Measurements from ENCODE around the gene BCAS1. TPM values are rescaled to one million over a fixed set of nuclear protein-coding genes. Genes with fewer than 3 reads are reported as not detected.

Gene BCAS1
- total RNA-seq, 1 experiment from 2014 or later = 4.0 TPM

DNA sequence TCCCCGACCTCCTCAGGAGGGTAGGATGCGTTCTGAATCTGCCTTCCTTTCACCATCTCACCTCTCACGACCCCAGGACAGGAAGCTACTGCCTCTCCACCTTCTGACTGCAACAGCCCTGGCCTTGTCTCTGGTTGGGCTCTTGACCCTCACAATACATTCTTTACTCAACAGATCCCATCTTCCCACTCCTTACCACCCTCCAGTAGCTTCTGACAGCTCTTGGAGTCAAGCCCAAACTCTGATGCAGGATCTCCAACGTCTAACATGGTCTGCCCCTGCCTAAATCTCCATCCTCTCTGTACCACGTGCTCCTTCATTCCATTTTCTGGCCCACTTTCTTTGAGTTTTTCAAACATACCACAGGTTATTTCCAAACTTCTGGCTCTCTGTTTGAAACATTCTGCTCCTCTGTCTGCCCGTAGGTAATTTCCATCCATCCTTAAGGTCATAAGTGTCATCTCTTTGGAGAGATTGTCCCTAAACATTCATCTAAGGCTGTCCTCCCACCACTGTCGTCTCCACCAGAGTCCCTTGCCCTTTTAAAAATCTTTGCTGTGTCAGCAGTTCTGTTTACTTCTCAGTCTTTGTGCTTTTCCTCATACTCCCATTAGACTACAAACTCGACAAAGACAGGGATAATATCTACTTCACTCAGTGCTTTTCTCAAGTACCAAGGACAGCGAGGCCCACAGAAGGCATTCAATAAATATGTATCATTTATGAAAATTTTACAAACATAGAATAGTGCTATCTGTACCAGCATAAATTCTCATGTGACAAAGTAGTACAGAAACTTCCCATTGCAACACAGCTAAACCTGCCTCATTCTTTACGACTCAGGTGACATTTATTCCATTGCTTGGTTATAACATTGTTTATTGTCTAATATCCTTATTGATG is 73.6 kb downstream of the BCAS1 start:
- Histone ChIP-seq H3K9me2 (ENCODE audit: insufficient read depth) (no peaks in the 10 kb centered on the region), H3K4me3 (no peak overlapping the region), H3K36me3 (ENCODE audit: low read depth) (no peaks in the 10 kb centered on the region), H3K4me2 (no peak overlapping the region), H2AFZ (no peak overlapping the region), H3K9me3 (ENCODE audit: insufficient read depth, low read depth) (0 out of 2 replicates have a peak, but pooled peaks cover 5% of the 10 kb centered on the region), H3K79me2 (ENCODE audit: low read depth) (no peaks in the 10 kb centered on the region), H3K4me1 (replicated peaks; ENCODE audit: insufficient read depth) (no peaks in the 10 kb centered on the region), H4K20me1 (ENCODE audit: insufficient read depth) (no peaks in the 10 kb centered on the region), H3K27ac (no peak overlapping the region), H3F3A (ENCODE audit: insufficient read depth, low read depth) (no peaks in the 10 kb centered on the region), H3K27me3 (ENCODE audit: insufficient read depth, low read depth) (no peaks in the 10 kb centered on the region)
- CTCF ChIA-PET = no interaction called here
- no peak for TF ChIP-seq EZH2 (IDR thresholded peaks at IDR 0.05; ENCODE audit: low read depth)
- TF ChIP-seq, protein P1, sequence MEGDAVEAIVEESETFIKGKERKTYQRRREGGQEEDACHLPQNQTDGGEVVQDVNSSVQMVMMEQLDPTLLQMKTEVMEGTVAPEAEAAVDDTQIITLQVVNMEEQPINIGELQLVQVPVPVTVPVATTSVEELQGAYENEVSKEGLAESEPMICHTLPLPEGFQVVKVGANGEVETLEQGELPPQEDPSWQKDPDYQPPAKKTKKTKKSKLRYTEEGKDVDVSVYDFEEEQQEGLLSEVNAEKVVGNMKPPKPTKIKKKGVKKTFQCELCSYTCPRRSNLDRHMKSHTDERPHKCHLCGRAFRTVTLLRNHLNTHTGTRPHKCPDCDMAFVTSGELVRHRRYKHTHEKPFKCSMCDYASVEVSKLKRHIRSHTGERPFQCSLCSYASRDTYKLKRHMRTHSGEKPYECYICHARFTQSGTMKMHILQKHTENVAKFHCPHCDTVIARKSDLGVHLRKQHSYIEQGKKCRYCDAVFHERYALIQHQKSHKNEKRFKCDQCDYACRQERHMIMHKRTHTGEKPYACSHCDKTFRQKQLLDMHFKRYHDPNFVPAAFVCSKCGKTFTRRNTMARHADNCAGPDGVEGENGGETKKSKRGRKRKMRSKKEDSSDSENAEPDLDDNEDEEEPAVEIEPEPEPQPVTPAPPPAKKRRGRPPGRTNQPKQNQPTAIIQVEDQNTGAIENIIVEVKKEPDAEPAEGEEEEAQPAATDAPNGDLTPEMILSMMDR (conservative IDR thresholded peaks at IDR 0.05) = no peak
- no peak for DNase-seq
- no TSS peak for BruUV-seq (replicated peaks)
- intact Hi-C loops (cut with micrococcal nuclease; ENCODE audit: unreplicated experiment) = no loop called here
- POLR2A ChIA-PET (ENCODE audit: unreplicated experiment) = no interaction called here

DNA sequence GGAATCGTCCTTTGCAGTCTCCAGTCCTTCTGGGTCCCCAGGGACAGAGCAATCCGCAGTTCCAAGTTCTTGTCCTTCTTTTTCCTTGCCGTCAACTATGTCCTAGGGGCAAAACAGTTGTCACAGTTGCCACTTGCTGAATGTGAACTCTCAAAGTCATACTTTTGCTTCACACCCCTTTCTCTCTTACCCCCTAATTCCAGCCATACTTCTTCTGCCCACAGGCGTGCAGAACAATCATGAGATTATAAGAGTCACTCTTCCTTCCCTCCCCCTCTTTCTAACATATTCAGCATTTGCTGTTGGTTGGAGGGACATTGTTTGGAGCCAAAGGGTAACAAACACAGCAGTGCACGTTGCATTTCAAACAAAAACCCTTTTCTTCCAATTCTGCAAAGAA is 74.4 kb downstream of the BCAS1 start:
- H4K20me1 ChIP-seq (ENCODE audit: insufficient read depth) = no peaks in the 10 kb centered on the region
- no peaks in the 10 kb centered on the region for H3K27me3 ChIP-seq (ENCODE audit: insufficient read depth, low read depth)
- no peaks in the 10 kb centered on the region for H3K9me3 ChIP-seq (ENCODE audit: insufficient read depth, low read depth)
- no peak overlapping the region for H3K4me2 ChIP-seq
- H2AFZ ChIP-seq = no peak overlapping the region
- H3K36me3 ChIP-seq (ENCODE audit: low read depth) = no peaks in the 10 kb centered on the region
- no peaks in the 10 kb centered on the region for H3K4me1 ChIP-seq (replicated peaks; ENCODE audit: insufficient read depth)
- CTCF ChIA-PET = no interaction called here
- no peaks in the 10 kb centered on the region for H3F3A ChIP-seq (ENCODE audit: insufficient read depth, low read depth)
- no peak for DNase-seq
- no peaks in the 10 kb centered on the region for H3K79me2 ChIP-seq (ENCODE audit: low read depth)
- BruUV-seq (replicated peaks) = no TSS peak
- no peaks in the 10 kb centered on the region for H3K9me2 ChIP-seq (ENCODE audit: insufficient read depth)
- no peak overlapping the region for H3K4me3 ChIP-seq
- TF ChIP-seq, protein P1 (conservative IDR thresholded peaks at IDR 0.05) = no peak
- TF ChIP-seq EZH2 (IDR thresholded peaks at IDR 0.05; ENCODE audit: low read depth) = no peak
- POLR2A ChIA-PET (ENCODE audit: unreplicated experiment) = no interaction called here
- no peak overlapping the region for H3K27ac ChIP-seq
- intact Hi-C loops (cut with micrococcal nuclease; ENCODE audit: unreplicated experiment) = no loop called here

- CTCF ChIA-PET = no interaction called here
- no peaks in the 10 kb centered on the region for H3K79me2 ChIP-seq (ENCODE audit: low read depth)
Measured at GRCh38 chr20:53994088-53994487, 76.3 kb downstream of the BCAS1 start.

More at GRCh38 chr20:53994088-53994487, 76.3 kb downstream of the BCAS1 start:
- no peaks in the 10 kb centered on the region for H3K36me3 ChIP-seq (ENCODE audit: low read depth)
- no peaks in the 10 kb centered on the region for H3K27me3 ChIP-seq (ENCODE audit: insufficient read depth, low read depth)
- no peak for DNase-seq
- no peaks in the 10 kb centered on the region for H3F3A ChIP-seq (ENCODE audit: insufficient read depth, low read depth)
- intact Hi-C loops (cut with micrococcal nuclease; ENCODE audit: unreplicated experiment) = no loop called here
- H3K9me2 ChIP-seq (ENCODE audit: insufficient read depth) = no peaks in the 10 kb centered on the region
- no peak for TF ChIP-seq EZH2 (IDR thresholded peaks at IDR 0.05; ENCODE audit: low read depth)
- TF ChIP-seq, protein P1 (conservative IDR thresholded peaks at IDR 0.05) = no peak
- H4K20me1 ChIP-seq (ENCODE audit: insufficient read depth) = no peaks in the 10 kb centered on the region
- POLR2A ChIA-PET (ENCODE audit: unreplicated experiment) = interaction anchor here (0.6 kb wide), 1 partner anchor 502 kb away, joined by 6 read pairs; no protein-coding TSS in a partner anchor
- no peak overlapping the region for H2AFZ ChIP-seq
- H3K4me3 ChIP-seq = no peak overlapping the region
- BruUV-seq (replicated peaks) = no TSS peak
- H3K27ac ChIP-seq = no peak overlapping the region
- no peaks in the 10 kb centered on the region for H3K4me1 ChIP-seq (replicated peaks; ENCODE audit: insufficient read depth)
- no peak overlapping the region for H3K4me2 ChIP-seq
- no peaks in the 10 kb centered on the region for H3K9me3 ChIP-seq (ENCODE audit: insufficient read depth, low read depth)
